ENCODE results near the gene MALRD1.

GRCh38 chr10:19231034-19231433 is 182.4 kb downstream of the MALRD1 start:
- TF ChIP-seq POLR2AphosphoS5 (IDR thresholded peaks at IDR 0.05; ENCODE audit: low read depth, low read length) (no peak), POLR2A (IDR thresholded peaks at IDR 0.05; ENCODE audit: low read depth, low read length) (no peak), PAX5 (IDR thresholded peaks at IDR 0.05; ENCODE audit: insufficient read depth, low read length, severe bottlenecking) (no peak)

Measured in GM12891 (cell line).